OCI-LY7 (cell line): ENCODE measurements around the gene CRYBG2.

Experiments used
- CTCF ChIP-seq: fragments of 200-600 bp; sonication (generic); conservative IDR thresholded peaks from 2 replicates; pipeline ENCODE4 v1.5.1; 2014; ENCODE audit warnings: mild to moderate bottlenecking, antibody characterized with exemption, low read length, moderate library complexity, mixed read lengths
- EZH2phosphoT487 ChIP-seq: fragments of 200-600 bp; sonication (generic); IDR thresholded peaks from 2 replicates; pipeline ENCODE4 v1.6.1; 2018; ENCODE audit warnings: low read depth, borderline replicate concordance, mild to moderate bottlenecking, mixed run types, antibody characterized with exemption, low read length, moderate library complexity, mixed read lengths

GRCh38 chr1:26290122-26290881, 63.6 kb downstream of the CRYBG2 start:
- no peak for TF ChIP-seq CTCF
- no peak for TF ChIP-seq EZH2phosphoT487
